HG03066 (cell line): Measurements from ENCODE around the gene PIK3CA.

ENCODE experiments used
- ATAC-seq: cut with Tn5 transposase; IDR thresholded peaks from one replicate; pipeline ENCODE4 v1.9.1; 2021; ENCODE audit warnings: low read depth; ENCODE audit not compliant: unreplicated experiment

PIK3CA gene

DNA sequence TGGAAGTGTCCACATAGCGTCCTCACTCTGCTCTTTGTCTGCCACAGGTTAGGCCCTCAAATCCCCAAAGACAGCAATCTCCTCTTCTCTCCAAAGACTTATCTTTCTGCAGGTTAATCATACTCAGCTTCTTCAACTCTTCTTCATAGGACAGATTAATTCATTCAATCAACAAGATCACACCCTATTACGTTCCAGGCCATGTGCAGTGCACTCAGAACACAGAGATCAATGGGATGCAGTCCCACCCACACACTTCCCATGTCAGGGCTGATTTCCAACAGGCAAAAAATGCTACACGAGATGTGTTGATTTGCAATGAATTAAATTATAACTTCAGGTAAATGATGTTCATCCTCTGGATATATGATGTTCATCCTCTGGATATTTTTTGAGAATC lies 141.1 kb downstream of the PIK3CA start:
- no peak for ATAC-seq
